GM21515 (cell line): ENCODE results near the gene SLC25A47.

Experiments used
- ATAC-seq: cut with Tn5 transposase; IDR thresholded peaks from one replicate; pipeline ENCODE4 v1.9.1; 2021; ENCODE audit not compliant: unreplicated experiment

SLC25A47 gene

DNA sequence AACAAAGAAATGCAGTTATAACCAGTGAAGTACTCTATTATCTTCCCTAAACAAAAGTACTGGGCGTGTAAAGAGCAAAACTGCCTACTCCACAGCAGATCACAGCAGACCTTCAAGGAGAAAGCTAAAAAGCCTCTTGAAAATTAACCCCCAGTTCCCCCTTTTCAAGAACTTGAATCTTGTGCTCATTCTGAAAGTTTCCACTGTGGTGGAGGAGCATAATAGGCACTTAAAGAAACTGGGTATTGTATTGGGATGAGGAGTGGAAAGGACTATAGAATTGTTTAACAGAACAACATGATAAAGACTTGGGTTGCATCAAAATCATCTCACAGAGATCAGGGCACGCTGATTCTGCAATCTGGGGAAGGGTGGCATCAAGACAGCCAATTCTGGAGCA lies 51.1 kb downstream of the SLC25A47 start:
- ATAC-seq: no peak

DNA sequence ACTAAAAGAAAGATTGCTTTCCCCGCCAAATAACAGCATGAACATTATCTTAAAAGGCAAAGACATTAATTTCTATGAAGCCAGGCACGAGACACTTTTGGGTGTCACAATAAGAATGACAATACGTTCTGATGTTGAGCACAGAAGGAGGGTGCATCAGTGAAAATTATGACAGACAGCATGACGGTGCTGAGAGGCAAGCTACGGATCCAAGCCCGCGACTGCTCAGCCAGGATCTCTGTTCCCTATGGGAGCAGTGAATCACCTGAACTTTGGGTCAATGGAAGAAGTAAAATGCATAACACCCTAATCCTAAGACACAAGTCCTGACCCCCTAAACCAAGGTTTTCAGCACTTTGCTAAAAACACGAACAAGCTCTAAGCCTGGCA lies 51.7 kb downstream of the SLC25A47 start:
- ATAC-seq: no peak

DNA sequence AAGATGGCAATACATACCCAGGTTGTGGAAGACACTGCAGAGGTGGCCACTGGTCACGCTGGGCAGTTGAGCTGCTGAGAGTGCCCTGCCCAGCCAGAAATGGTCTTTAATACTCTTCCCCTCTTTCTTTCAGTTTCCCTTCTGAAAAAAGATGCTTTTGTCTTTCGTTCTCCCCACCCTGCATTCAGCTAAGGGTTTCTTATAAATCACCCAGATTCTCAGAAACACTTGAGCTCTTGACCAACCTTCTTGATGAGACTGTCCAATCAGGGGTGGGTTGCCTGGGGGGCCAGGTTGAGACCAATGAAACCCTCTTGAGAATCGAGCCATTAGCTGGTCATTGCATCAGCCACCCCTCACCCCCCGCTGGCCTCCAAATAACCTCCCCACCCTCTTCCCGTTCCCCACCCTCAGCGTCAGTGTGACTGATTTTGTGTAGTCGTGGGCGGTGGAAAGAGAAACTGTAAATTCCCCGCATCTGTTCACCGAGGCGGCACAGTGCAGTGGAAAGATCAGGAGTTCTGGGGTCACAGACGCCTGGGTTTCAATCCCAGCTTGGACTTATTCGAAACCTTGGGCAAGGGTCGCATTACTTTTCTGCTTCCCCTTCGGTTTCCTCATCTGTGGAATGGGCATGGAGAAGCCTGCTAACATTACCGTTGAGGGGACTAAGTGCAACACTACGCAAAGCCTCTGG lies 52.3 kb downstream of the SLC25A47 start:
- peak; percentile 26 for ATAC-seq

DNA sequence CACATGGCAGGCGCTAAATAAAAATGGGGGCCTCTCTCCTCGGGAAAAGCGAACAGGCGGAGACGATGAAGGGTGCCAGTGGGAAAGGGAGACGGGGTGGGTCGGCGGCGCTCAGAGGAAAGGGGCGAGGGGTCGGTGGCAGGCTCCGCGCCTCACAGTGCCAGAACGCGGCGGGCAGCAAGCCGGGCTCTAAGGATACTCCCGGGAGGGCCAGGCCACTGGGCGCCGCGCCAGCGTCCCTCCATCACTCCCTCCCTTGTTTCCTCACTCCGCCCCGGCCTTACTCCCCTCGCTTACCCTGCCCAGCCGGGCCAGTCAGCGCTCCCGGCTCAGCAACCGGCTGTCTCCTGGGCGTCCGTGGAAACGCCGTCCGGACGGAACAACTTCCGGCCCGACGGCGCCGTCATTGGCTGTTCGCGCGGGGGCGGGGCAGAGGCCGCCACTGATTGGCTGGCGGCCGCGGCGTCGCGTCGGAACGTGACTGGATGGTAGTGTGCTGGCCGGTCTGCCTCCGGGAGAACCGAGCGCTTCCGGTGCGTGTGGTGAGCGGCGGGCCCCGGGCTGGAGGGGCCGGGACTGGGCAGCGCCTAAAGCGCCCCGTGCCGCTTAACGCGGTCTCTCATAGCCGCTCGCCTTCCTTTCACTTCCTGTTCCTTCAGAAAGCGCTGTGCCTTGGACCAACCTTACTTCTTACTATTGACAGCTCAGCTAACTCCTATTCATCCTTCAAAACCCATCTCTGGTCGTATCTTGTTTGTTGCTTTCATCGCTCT lies 53.0 kb downstream of the SLC25A47 start, which contains the start of gene WDR25:
Gene WDR25, plus strand, starts transcription at position 523 of the 773 bp plus-strand sequence.
- peak; percentile 77 for ATAC-seq

DNA sequence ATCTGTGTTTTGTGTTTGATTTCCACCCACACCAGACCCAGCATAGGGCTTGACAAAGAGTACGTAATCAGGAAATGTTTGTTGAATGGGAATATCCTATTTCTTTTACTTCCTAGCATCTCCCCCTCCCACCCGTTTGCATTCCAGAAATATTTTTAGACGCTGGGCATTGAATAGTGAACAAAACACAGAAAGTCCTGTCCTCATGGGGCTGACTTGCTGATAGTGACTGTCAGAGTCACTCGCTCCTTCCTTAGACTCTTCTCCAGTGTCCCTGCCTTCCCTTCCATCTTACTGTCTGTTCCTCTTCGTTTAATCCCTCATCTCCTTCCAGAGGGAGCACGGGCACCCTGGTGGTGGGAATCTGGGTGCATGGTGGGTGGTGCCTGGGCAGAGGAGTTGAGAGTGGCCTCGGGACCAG lies 53.6 kb downstream of the SLC25A47 start:
- no peak for ATAC-seq
